Neural progenitor cell (in vitro differentiated cells): Measurements from ENCODE around the gene STN1. TPM values are rescaled to one million over a fixed set of nuclear protein-coding genes. Genes with fewer than 3 reads are reported as not detected.

Source experiments
- DNase-seq: peaks from one replicate; pipeline ENCODE4 v3.0.0-alpha.2; 2016; ENCODE audit warnings: low spot score
- H2AFZ ChIP-seq: fragments of 200-600 bp; sonication (generic); replicated peaks from 2 replicates; pipeline ENCODE4 v1.6.1; 2016; ENCODE audit warnings: antibody characterized with exemption
- H3F3A ChIP-seq: fragments of 200-600 bp; sonication (generic); 2 replicates; pipeline ENCODE4 v1.6.1; 2016; ENCODE audit warnings: antibody characterized with exemption, low read depth
- H3K27ac ChIP-seq: fragments of 200-600 bp; sonication (generic); 2 replicates; pipeline ENCODE4 v1.5.1; 2016; ENCODE audit warnings: mild to moderate bottlenecking
- H3K27me3 ChIP-seq: fragments of 200-600 bp; sonication (generic); 2 replicates; pipeline ENCODE4 v1.6.1; 2016; ENCODE audit warnings: mild to moderate bottlenecking, moderate library complexity
- H3K36me3 ChIP-seq: fragments of 200-600 bp; sonication (generic); 2 replicates; pipeline ENCODE4 v1.5.1; 2016
- H3K4me1 ChIP-seq: fragments of 200-600 bp; sonication (generic); 2 replicates; pipeline ENCODE4 v1.6.1; 2016; ENCODE audit warnings: mixed run types
- H3K4me2 ChIP-seq: fragments of 200-600 bp; sonication (generic); 2 replicates; pipeline ENCODE4 v1.6.1; 2016
- H3K4me3 ChIP-seq: fragments of 200-600 bp; sonication (generic); 2 replicates; pipeline ENCODE4 v1.5.1; 2016
- H3K79me2 ChIP-seq: fragments of 200-600 bp; sonication (generic); 2 replicates; pipeline ENCODE4 v1.6.1; 2016; ENCODE audit warnings: low read depth
- H3K9ac ChIP-seq: fragments of 200-600 bp; sonication (generic); 2 replicates; pipeline ENCODE4 v1.6.1; 2016
- H3K9me3 ChIP-seq: fragments of 200-600 bp; sonication (generic); 2 replicates; pipeline ENCODE4 v1.5.1; 2016; ENCODE audit warnings: low read depth
- H4K20me1 ChIP-seq: fragments of 200-600 bp; sonication (generic); 2 replicates; pipeline ENCODE4 v1.6.1; 2016; ENCODE audit warnings: low read depth
- H3K27ac Mint-ChIP-seq: 3 replicates; pipeline ENCODE4 v1.8.0; 2021; ENCODE audit warnings: mixed read lengths
- H3K27me3 Mint-ChIP-seq: 2 replicates; pipeline ENCODE4 v1.8.0; 2022; ENCODE audit warnings: low read depth, mild to moderate bottlenecking, inconsistent platforms, moderate library complexity, mixed read lengths; ENCODE audit not compliant: insufficient read depth
- H3K36me3 Mint-ChIP-seq: 3 replicates; pipeline ENCODE4 v1.8.0; 2021; ENCODE audit warnings: mixed read lengths
- H3K4me1 Mint-ChIP-seq: 3 replicates; pipeline ENCODE4 v1.8.0; 2021; ENCODE audit warnings: mixed read lengths
- H3K4me3 Mint-ChIP-seq: 3 replicates; pipeline ENCODE4 v1.8.0; 2021; ENCODE audit warnings: mild to moderate bottlenecking, moderate library complexity, mixed read lengths
- H3K9me3 Mint-ChIP-seq: 3 replicates; pipeline ENCODE4 v1.8.0; 2020; ENCODE audit warnings: mixed read lengths
- EZH2 ChIP-seq: fragments of 200-600 bp; sonication (generic); IDR thresholded peaks from 2 replicates; pipeline ENCODE4 v1.6.1; 2017; ENCODE audit warnings: antibody characterized with exemption, mild to moderate bottlenecking, moderate library complexity
- EZH2phosphoT487 ChIP-seq: fragments of 200-600 bp; sonication (generic); IDR thresholded peaks from 2 replicates; pipeline ENCODE4 v1.6.1; 2017; ENCODE audit warnings: antibody characterized with exemption
- total RNA-seq: library from RNA; depleted of rRNA; stranded (reverse); fragments of >200 nt; gene quantifications from 2 replicates; pipeline ENCODE4 v1.2.3, GENCODE V29; 2015; ENCODE audit warnings: low replicate concordance
- TF ChIP-seq, protein P1 (sequence below): fragments of 200-600 bp; sonication (generic); IDR thresholded peaks from 2 replicates; pipeline ENCODE4 v1.5.1; 2017; ENCODE audit warnings: antibody characterized with exemption, mild to moderate bottlenecking

STN1 gene
- total RNA-seq, 1 donor from 2014 or later = 32.0 TPM

DNA sequence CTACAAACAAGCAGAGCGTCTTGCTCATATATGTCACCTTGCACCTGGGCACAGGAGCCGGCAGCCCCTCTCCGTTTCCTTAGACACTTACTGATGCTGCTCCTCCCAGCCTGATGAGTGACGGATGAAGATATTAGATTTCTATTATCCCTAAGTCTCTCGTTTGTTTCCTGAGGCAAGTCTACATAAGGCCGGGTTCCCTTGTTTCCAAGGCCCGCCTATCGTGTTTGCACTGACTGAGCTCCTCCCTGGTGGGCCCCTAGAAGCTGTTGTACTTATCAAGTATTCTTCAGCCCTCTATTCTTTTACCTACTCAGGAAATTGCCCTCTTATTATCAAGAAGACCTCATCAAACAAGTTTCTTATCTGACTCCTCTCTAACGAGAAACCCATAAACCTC, 81.1 kb downstream of the STN1 start:
- DNase-seq = no peak
- Mint-ChIP-seq H3K36me3 (peaks cover 2% of the 10 kb centered on the region), H3K27me3 (peaks cover 4% of the 10 kb centered on the region), H3K27ac (no peak overlapping the region), H3K9me3 (peaks cover 3% of the 10 kb centered on the region), H3K4me3 (no peak overlapping the region), H3K4me1 (peaks cover 53% of the 10 kb centered on the region)
- Histone ChIP-seq H3K27ac (no peak overlapping the region), H2AFZ (no peak overlapping the region), H3F3A (peaks cover 16% of the 10 kb centered on the region), H4K20me1 (peaks cover 18% of the 10 kb centered on the region), H3K27me3 (peaks cover 26% of the 10 kb centered on the region), H3K36me3 (no peaks in the 10 kb centered on the region), H3K4me2 (no peak overlapping the region), H3K4me3 (no peak overlapping the region), H3K9me3 (peaks cover 7% of the 10 kb centered on the region), H3K9ac (no peak overlapping the region), H3K79me2 (no peaks in the 10 kb centered on the region), H3K4me1 (peaks cover 25% of the 10 kb centered on the region)
- TF ChIP-seq EZH2 (no peak), EZH2phosphoT487 (no peak)
- TF ChIP-seq, protein P1, sequence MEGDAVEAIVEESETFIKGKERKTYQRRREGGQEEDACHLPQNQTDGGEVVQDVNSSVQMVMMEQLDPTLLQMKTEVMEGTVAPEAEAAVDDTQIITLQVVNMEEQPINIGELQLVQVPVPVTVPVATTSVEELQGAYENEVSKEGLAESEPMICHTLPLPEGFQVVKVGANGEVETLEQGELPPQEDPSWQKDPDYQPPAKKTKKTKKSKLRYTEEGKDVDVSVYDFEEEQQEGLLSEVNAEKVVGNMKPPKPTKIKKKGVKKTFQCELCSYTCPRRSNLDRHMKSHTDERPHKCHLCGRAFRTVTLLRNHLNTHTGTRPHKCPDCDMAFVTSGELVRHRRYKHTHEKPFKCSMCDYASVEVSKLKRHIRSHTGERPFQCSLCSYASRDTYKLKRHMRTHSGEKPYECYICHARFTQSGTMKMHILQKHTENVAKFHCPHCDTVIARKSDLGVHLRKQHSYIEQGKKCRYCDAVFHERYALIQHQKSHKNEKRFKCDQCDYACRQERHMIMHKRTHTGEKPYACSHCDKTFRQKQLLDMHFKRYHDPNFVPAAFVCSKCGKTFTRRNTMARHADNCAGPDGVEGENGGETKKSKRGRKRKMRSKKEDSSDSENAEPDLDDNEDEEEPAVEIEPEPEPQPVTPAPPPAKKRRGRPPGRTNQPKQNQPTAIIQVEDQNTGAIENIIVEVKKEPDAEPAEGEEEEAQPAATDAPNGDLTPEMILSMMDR = no peak

DNA sequence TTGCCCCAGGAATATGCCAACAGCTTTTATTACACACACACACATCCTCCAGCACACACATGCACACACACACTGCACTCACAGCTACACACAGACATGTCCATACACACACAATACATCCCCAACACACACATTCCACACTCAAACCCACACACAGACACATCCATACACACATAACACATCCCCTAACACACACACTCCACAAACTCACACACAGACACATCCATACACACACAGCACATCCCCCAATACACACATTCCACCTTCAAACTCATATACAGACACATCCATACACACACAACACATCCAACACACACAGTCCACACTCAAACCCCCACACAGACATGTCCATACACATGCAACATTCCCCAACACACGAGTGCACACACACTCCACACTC, 81.7 kb downstream of the STN1 start:
- Histone ChIP-seq H3K4me2 (no peak overlapping the region), H3K79me2 (no peaks in the 10 kb centered on the region), H4K20me1 (peaks cover 18% of the 10 kb centered on the region), H2AFZ (no peak overlapping the region), H3K4me1 (peaks cover 24% of the 10 kb centered on the region), H3K27ac (no peak overlapping the region), H3F3A (peaks cover 16% of the 10 kb centered on the region), H3K36me3 (no peaks in the 10 kb centered on the region), H3K4me3 (no peak overlapping the region), H3K27me3 (peaks cover 22% of the 10 kb centered on the region), H3K9me3 (peaks cover 7% of the 10 kb centered on the region), H3K9ac (no peak overlapping the region)
- Mint-ChIP-seq H3K36me3 (peaks cover 2% of the 10 kb centered on the region), H3K27me3 (peaks cover 4% of the 10 kb centered on the region), H3K4me3 (no peak overlapping the region), H3K4me1 (peaks cover 50% of the 10 kb centered on the region), H3K9me3 (peaks cover 4% of the 10 kb centered on the region), H3K27ac (peak overlapping the region; percentile 0)
- DNase-seq = no peak
- no peak for TF ChIP-seq EZH2phosphoT487
- no peak for TF ChIP-seq EZH2
- TF ChIP-seq, protein P1 = no peak

GRCh38 chr10:103835096-103836050, 82.6 kb downstream of the STN1 start:
- Histone ChIP-seq H3K27me3 (peaks cover 13% of the 10 kb centered on the region), H3K4me2 (no peak overlapping the region), H3K79me2 (no peaks in the 10 kb centered on the region), H3K36me3 (no peaks in the 10 kb centered on the region), H3K4me1 (peaks cover 16% of the 10 kb centered on the region), H3K27ac (no peak overlapping the region), H3K9ac (no peak overlapping the region), H3K9me3 (peaks cover 7% of the 10 kb centered on the region), H4K20me1 (peaks cover 10% of the 10 kb centered on the region), H3K4me3 (no peak overlapping the region), H3F3A (peaks cover 13% of the 10 kb centered on the region), H2AFZ (no peak overlapping the region)
- no peak overlapping the region for H3K4me3 Mint-ChIP-seq
- DNase-seq = no peak
- H3K27ac Mint-ChIP-seq = no peak overlapping the region
- peaks cover 42% of the 10 kb centered on the region for H3K4me1 Mint-ChIP-seq
- peaks cover 4% of the 10 kb centered on the region for H3K9me3 Mint-ChIP-seq
- H3K36me3 Mint-ChIP-seq = peaks cover 2% of the 10 kb centered on the region
- TF ChIP-seq EZH2 (no peak), EZH2phosphoT487 (no peak)
- TF ChIP-seq, protein P1 = no peak
- H3K27me3 Mint-ChIP-seq = peaks cover 4% of the 10 kb centered on the region
